AG09309 (cell line): ENCODE measurements around the gene HK1.

ENCODE experiments used
- DNase-seq: peaks from one replicate; pipeline ENCODE4 v3.0.0-alpha.2; 2010; ENCODE audit warnings: low read depth
- H3K4me3 ChIP-seq: 2 replicates; pipeline ENCODE4 v1.5.1; 2011; ENCODE audit warnings: mild to moderate bottlenecking, low read depth, low read length, moderate library complexity; ENCODE audit not compliant: control insufficient read depth
- CTCF ChIP-seq: IDR thresholded peaks from 2 replicates; pipeline ENCODE4 v1.5.1; 2011; ENCODE audit warnings: mild to moderate bottlenecking, low read depth, low read length, inconsistent platforms; ENCODE audit not compliant: insufficient read depth, control insufficient read depth; ENCODE audit errors: missing control alignments

The HK1 gene

DNA sequence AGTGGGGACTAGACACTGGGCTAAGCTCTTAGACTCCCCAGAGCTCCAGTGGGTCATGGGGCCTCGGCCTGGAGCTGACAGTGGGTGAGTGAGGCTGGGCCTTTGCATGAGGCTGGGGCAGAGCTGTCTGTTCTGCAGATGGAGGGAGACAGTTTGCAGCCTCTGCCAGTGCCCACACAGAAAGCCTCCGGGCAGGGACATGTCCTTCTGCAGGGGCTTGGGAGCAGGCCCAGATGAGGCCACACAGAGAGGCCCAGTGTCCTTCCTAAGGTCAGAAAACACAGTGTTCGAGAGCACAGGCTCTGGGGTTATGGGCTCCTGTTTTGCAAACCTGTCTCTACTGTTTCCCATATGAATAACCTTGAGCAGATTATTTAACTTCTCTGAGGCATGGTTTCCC lies 25.1 kb upstream of the HK1 start:
- DNase-seq = no peak
- H3K4me3 ChIP-seq = no peak overlapping the region
- TF ChIP-seq CTCF = no peak

DNA sequence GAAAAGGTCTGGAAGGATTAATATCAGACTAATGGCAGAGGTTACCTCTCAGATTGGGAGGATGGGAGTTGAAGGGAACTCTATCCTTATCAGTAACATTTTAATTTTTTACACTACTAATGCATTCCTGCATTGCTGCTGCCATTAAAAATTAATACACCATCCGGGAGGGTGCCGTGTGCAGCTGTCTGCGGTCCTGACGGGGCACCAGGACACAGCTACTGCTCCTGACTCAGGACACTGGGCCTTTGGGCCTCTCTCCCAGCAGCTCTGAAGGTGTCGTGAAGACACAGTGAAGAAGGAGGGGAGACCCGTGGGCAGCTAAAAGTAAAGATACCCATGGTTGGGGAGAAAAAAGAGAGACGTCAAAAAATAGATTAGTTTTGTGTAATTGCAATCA lies 23.4 kb upstream of the HK1 start:
- no peak for DNase-seq
- no peak overlapping the region for H3K4me3 ChIP-seq
- no peak for TF ChIP-seq CTCF

DNA sequence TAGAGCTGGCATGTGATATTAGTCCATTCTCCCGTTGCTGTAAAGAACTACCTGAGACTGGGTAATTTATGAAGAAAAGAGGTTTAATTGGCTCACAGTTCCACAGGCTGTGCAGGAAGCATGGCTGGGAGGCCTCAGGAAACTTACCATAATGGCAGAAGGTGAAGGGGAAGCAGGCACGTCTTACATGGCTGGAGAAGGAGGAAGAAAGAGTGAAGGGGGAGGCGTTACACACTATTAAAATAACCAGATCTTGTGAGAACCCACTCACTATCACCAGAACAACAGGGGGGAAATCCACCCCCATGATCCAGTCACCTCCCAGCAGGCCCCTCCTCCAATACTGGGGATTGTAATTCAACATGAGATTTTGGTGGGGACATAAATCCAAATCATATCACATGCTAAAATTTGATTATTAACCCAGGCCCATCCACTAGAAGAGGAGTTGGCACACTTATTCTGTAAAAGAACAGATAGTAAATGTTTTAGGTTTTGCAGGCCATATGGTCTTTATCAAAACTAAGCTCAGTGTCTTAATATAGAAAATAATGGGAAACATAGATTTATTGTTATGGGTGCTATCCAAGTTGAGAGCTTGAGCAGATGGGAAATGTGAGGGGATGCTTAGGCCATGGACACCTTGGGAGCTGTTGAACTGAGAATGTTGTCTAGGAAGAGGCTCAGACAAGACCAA lies 18.6 kb upstream of the HK1 start:
- H3K4me3 ChIP-seq = no peak overlapping the region
- DNase-seq = no peak
- TF ChIP-seq CTCF = no peak

DNA sequence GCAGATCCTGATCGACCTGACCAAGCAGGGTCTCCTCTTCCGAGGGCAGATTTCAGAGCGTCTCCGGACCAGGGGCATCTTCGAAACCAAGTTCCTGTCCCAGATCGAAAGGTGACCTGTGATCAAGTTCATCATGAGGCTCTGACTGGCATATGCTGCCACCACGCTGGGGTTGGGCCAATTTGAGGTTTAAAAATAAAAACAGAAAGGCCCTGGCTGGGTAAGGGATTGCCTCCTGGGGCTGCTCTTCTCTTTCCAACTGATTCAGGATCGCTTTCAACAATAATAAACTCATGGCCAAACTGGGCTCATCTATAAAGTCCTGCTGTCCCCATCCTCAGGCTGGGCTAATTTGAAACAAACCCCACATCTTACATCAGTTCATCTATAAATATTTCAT lies 17.1 kb upstream of the HK1 start:
- no peak for DNase-seq
- no peak for TF ChIP-seq CTCF
- H3K4me3 ChIP-seq = no peak overlapping the region

DNA sequence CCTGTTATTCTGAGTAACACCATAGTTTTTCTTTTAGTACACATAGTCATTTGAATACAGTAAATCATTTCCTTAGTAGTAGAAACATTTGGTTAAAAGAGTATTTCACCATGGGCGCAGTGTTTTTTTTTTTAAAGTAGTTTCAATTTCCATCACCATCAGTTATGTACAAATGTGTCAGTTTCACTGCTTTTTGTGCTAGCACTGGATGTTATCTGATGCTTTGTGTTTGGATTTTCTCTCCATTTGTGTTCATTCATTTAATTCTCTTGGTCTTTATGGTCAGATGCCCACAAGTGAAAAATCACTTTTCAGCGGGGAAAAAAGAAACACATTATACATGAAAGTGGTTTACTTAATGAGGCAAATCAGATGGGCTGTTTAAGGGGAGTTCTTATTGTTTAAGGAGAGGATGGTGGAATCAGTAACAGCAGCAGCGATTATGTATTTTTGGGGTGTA lies 16.0 kb upstream of the HK1 start:
- H3K4me3 ChIP-seq = no peak overlapping the region
- TF ChIP-seq CTCF = no peak
- DNase-seq = no peak

DNA sequence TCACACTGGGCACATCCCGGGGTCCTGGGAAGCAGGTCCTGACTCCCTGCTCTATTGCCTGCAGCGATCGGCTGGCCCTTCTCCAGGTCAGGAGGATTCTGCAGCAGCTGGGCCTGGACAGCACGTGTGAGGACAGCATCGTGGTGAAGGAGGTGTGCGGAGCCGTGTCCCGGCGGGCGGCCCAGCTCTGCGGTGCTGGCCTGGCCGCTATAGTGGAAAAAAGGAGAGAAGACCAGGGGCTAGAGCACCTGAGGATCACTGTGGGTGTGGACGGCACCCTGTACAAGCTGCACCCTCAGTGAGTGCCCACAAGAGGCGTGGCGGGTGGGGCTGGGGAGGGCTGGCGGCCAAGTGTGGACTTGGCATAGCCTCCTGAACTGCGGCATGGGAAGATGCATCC lies 12.8 kb upstream of the HK1 start:
- no peak for DNase-seq
- no peak for TF ChIP-seq CTCF
- H3K4me3 ChIP-seq = no peak overlapping the region

DNA sequence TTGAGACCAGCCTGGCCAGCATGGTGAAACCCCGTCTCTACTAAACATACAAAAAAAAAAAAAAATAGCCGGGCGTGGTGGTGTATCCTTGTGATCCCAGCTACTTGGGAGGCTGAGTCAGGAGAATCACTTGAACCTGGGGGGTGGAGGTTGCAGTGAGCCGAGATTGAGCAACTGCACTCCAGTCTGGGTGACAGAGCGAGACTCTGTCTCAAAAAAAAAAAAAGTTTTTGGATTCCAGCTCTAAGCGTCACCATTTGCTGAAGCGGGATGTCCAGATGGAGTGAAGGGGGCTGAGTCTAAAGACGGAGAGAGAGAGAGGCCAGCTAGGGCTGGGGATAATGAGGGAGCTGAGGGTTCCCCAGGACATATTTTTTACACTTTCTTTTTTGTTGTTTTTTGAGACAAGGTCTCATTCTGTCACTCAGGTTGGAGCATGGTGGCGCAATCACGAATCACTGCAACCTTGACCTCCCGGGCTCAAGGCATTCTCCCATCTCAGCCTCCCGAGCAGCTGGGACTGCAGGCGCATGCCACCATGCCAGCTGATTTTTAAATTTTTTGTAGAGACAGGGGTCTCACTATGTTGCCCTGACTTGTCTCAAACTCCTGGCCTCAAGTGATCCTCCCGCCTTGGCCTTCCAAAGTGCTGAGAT lies 9.4 kb upstream of the HK1 start:
- TF ChIP-seq CTCF = no peak
- no peak for DNase-seq
- no peak overlapping the region for H3K4me3 ChIP-seq
